HEK293 (cell line): Measurements from ENCODE around the gene KLF12.

ENCODE experiments used
- BCL11B ChIP-seq: fragments of 450-650 bp; formaldehyde crosslinking; IDR thresholded peaks from 2 replicates; pipeline ENCODE4 v1.5.1; 2016; ENCODE audit warnings: low read depth, missing biosample characterization, missing genetic modification characterization
- EGR2 ChIP-seq: fragments of 450-650 bp; formaldehyde crosslinking; IDR thresholded peaks from 2 replicates; pipeline ENCODE4 v1.5.1; 2016; ENCODE audit warnings: low read depth, missing biosample characterization, missing genetic modification characterization
- FEZF1 ChIP-seq: fragments of 450-650 bp; formaldehyde crosslinking; IDR thresholded peaks from 2 replicates; pipeline ENCODE4 v1.5.1; 2016; ENCODE audit warnings: missing biosample characterization, missing genetic modification characterization
- GLI4 ChIP-seq: fragments of 450-650 bp; formaldehyde crosslinking; IDR thresholded peaks from 2 replicates; pipeline ENCODE4 v1.5.1; 2016; ENCODE audit warnings: missing biosample characterization, missing genetic modification characterization
- IKZF3 ChIP-seq: fragments of 450-650 bp; IDR thresholded peaks from 2 replicates; pipeline ENCODE4 v1.5.0; 2018; ENCODE audit warnings: missing biosample characterization, mild to moderate bottlenecking, missing genetic modification characterization, moderate library complexity
- KLF1 ChIP-seq: fragments of 450-650 bp; formaldehyde crosslinking; IDR thresholded peaks from 2 replicates; pipeline ENCODE4 v1.5.1; 2016; ENCODE audit warnings: missing biosample characterization, missing genetic modification characterization
- PBX3 ChIP-seq: sonication (generic); formaldehyde crosslinking; IDR thresholded peaks from 2 replicates; pipeline ENCODE4 v1.8.1; 2022; ENCODE audit warnings: mild to moderate bottlenecking, moderate library complexity, missing genetic modification reagents
- PRDM6 ChIP-seq: fragments of 450-650 bp; formaldehyde crosslinking; IDR thresholded peaks from 2 replicates; pipeline ENCODE4 v1.5.1; 2017; ENCODE audit warnings: missing biosample characterization, missing genetic modification characterization
- SALL2 ChIP-seq: fragments of 450-650 bp; formaldehyde crosslinking; IDR thresholded peaks from 2 replicates; pipeline ENCODE4 v1.5.0; 2017; ENCODE audit warnings: missing biosample characterization, mild to moderate bottlenecking, missing genetic modification characterization, borderline replicate concordance
- SP7 ChIP-seq: fragments of 450-650 bp; formaldehyde crosslinking; IDR thresholded peaks from 2 replicates; pipeline ENCODE4 v1.5.1; 2016; ENCODE audit warnings: missing biosample characterization, missing genetic modification characterization
- TCF7L2 ChIP-seq: IDR thresholded peaks from 2 replicates; pipeline ENCODE4 v1.6.1; 2011; ENCODE audit warnings: low read depth, mild to moderate bottlenecking, inconsistent platforms, low read length, moderate library complexity, borderline replicate concordance
- ZBTB10 ChIP-seq: fragments of 450-650 bp; formaldehyde crosslinking; IDR thresholded peaks from 2 replicates; pipeline ENCODE4 v1.5.1; 2016; ENCODE audit warnings: missing biosample characterization, missing genetic modification characterization
- ZBTB26 ChIP-seq: fragments of 450-650 bp; formaldehyde crosslinking; optimal IDR thresholded peaks from 2 replicates; pipeline ENCODE3; 2016; ENCODE audit warnings: missing biosample characterization, mild to moderate bottlenecking, missing genetic modification characterization
- ZBTB7A ChIP-seq: fragments of 450-650 bp; formaldehyde crosslinking; IDR thresholded peaks from 2 replicates; pipeline ENCODE4 v1.5.1; 2016; ENCODE audit warnings: low read depth, missing biosample characterization, missing genetic modification characterization
- ZFP3 ChIP-seq: fragments of 450-650 bp; formaldehyde crosslinking; IDR thresholded peaks from 2 replicates; pipeline ENCODE4 v1.5.1; 2016; ENCODE audit warnings: low read depth, missing biosample characterization, missing genetic modification characterization
- ZFP37 ChIP-seq: fragments of 450-650 bp; formaldehyde crosslinking; IDR thresholded peaks from 2 replicates; pipeline ENCODE4 v1.5.1; 2016; ENCODE audit warnings: missing biosample characterization, missing genetic modification characterization
- ZFP69B ChIP-seq: fragments of 450-650 bp; formaldehyde crosslinking; IDR thresholded peaks from 2 replicates; pipeline ENCODE4 v1.5.1; 2016; ENCODE audit warnings: missing biosample characterization, missing genetic modification characterization
- ZNF174 ChIP-seq: fragments of 450-650 bp; formaldehyde crosslinking; IDR thresholded peaks from 2 replicates; pipeline ENCODE4 v1.5.0; 2017; ENCODE audit warnings: missing biosample characterization, mild to moderate bottlenecking, missing genetic modification characterization
- ZNF19 ChIP-seq: fragments of 450-650 bp; formaldehyde crosslinking; IDR thresholded peaks from 2 replicates; pipeline ENCODE4; 2016; ENCODE audit warnings: missing biosample characterization, missing genetic modification characterization, low read depth
- ZNF292 ChIP-seq: fragments of 450-650 bp; formaldehyde crosslinking; IDR thresholded peaks from 2 replicates; pipeline ENCODE4 v1.5.1; 2016; ENCODE audit warnings: low read depth, missing biosample characterization, missing genetic modification characterization, borderline replicate concordance
- ZNF341 ChIP-seq: fragments of 450-650 bp; formaldehyde crosslinking; IDR thresholded peaks from 2 replicates; pipeline ENCODE4; 2016; ENCODE audit warnings: low read depth, missing biosample characterization, missing genetic modification characterization
- ZNF362 ChIP-seq: fragments of 450-650 bp; formaldehyde crosslinking; IDR thresholded peaks from 2 replicates; pipeline ENCODE4 v1.5.1; 2016; ENCODE audit warnings: missing biosample characterization, missing genetic modification characterization
- ZNF366 ChIP-seq: fragments of 450-650 bp; formaldehyde crosslinking; conservative IDR thresholded peaks from 2 replicates; pipeline ENCODE4 v1.5.1; 2016; ENCODE audit warnings: missing biosample characterization, missing genetic modification characterization
- ZNF426 ChIP-seq: fragments of 450-650 bp; formaldehyde crosslinking; IDR thresholded peaks from 2 replicates; pipeline ENCODE4 v1.5.1; 2017; ENCODE audit warnings: missing biosample characterization, missing genetic modification characterization, mild to moderate bottlenecking, inconsistent platforms, moderate library complexity
- ZNF561 ChIP-seq: fragments of 450-650 bp; IDR thresholded peaks from 2 replicates; pipeline ENCODE4 v1.5.1; 2018; ENCODE audit warnings: missing biosample characterization, missing genetic modification characterization, borderline replicate concordance
- ZNF596 ChIP-seq: fragments of 450-650 bp; IDR thresholded peaks from 2 replicates; pipeline ENCODE4 v1.5.0; 2018; ENCODE audit warnings: missing biosample characterization, mild to moderate bottlenecking, missing genetic modification characterization, moderate library complexity
- ZNF621 ChIP-seq: fragments of 450-650 bp; formaldehyde crosslinking; IDR thresholded peaks from 2 replicates; pipeline ENCODE4 v1.5.1; 2017; ENCODE audit warnings: missing biosample characterization, missing genetic modification characterization
- ZNF654 ChIP-seq: fragments of 450-650 bp; formaldehyde crosslinking; IDR thresholded peaks from 2 replicates; pipeline ENCODE4 v1.5.1; 2016; ENCODE audit warnings: low read depth, missing biosample characterization, missing genetic modification characterization
- ZNF664 ChIP-seq: fragments of 450-650 bp; formaldehyde crosslinking; IDR thresholded peaks from 2 replicates; pipeline ENCODE4 v1.5.1; 2016; ENCODE audit warnings: missing biosample characterization, missing genetic modification characterization
- ZNF777 ChIP-seq: fragments of 450-650 bp; formaldehyde crosslinking; IDR thresholded peaks from 2 replicates; pipeline ENCODE4 v1.5.1; 2017; ENCODE audit warnings: missing biosample characterization, missing genetic modification characterization, borderline replicate concordance
- ZXDB ChIP-seq: fragments of 450-650 bp; formaldehyde crosslinking; IDR thresholded peaks from 2 replicates; pipeline ENCODE4 v1.5.1; 2016; ENCODE audit warnings: missing biosample characterization, missing genetic modification characterization

KLF12 gene

GRCh38 chr13:74134777-74135325 is 647 bp upstream of the KLF12 start (continued):
- TF ChIP-seq ZNF174 (tag by site-specific recombination) (no peak), ZNF621 (no peak), FEZF1 (tag by site-specific recombination) (no peak), ZFP3 (tag by site-specific recombination) (no peak), IKZF3 (tag by site-specific recombination) (no peak), ZNF366 (tag by site-specific recombination) (no peak), ZNF426 (tag by site-specific recombination) (no peak), ZBTB10 (tag by site-specific recombination) (peak; percentile 73; the same call in 1 of the 2 replicates), ZNF654 (no peak), ZNF664 (tag by site-specific recombination) (no peak), ZFP69B (tag by site-specific recombination) (no peak), SALL2 (tag by site-specific recombination) (no peak), ZNF341 (tag by site-specific recombination) (no peak), ZXDB (tag by site-specific recombination) (0 out of 2 replicates have a peak, but pooled peaks have one; percentile 3), ZBTB26 (tag by site-specific recombination) (peak; percentile 83), ZNF292 (tag by site-specific recombination) (no peak), ZNF561 (tag by site-specific recombination) (0 out of 2 replicates have a peak, but pooled peaks have one; percentile 18), ZNF362 (tag by site-specific recombination) (no peak), ZBTB7A (tag by site-specific recombination) (no peak), TCF7L2 (no peak), SP7 (tag by site-specific recombination) (peak; percentile 14; the same call in 1 of the 2 replicates), ZFP37 (no peak), PRDM6 (tag by site-specific recombination) (no peak), PBX3 (CRISPR knock-in tag) (0 out of 2 replicates have a peak, but pooled peaks have one; percentile 50), ZNF19 (no peak), GLI4 (0 out of 2 replicates have a peak, but pooled peaks have one; percentile 41), ZNF777 (tag by site-specific recombination) (no peak), EGR2 (peak; percentile 46), KLF1 (tag by site-specific recombination) (peak; percentile 18), ZNF596 (tag by site-specific recombination) (no peak), BCL11B (tag by site-specific recombination) (peak; percentile 44; the same call in 1 of the 2 replicates)
